IMR-90 (cell line): Measurements from ENCODE around the gene GRID1. TPM values are rescaled to one million over a fixed set of nuclear protein-coding genes. Genes with fewer than 3 reads are reported as not detected.

Experiments
- ATAC-seq: fragments of 200-7000 bp; cut with Tn5 transposase; 2 replicates; pipeline ENCODE4 v1.9.1; 2020; ENCODE audit warnings: low read depth, mild to moderate bottlenecking, moderate library complexity
- BruUV-seq: library from RNA; stranded (reverse); fragments of 400-500 nt; replicated peaks from 2 replicates; lab custom pipeline; 2021; lab: Mats Ljungman, UMichigan
- CTCF ChIA-PET: fragments of 300-600 bp; formaldehyde crosslinking; extraction: SDS; loops from one replicate; lab custom pipeline; 2021; ENCODE audit warnings: antibody characterized with exemption; lab: Yijun Ruan, JAX
- POLR2A ChIA-PET: fragments of 300-600 bp; sonication (Branson Sonifier 250); formaldehyde crosslinking; loops from one replicate; lab custom pipeline; 2022; ENCODE audit warnings: antibody characterized with exemption; ENCODE audit not compliant: unreplicated experiment; lab: Charles Lee
- DNase-seq: peaks from one replicate; pipeline ENCODE4 v3.0.0; 2013
- H2AFZ ChIP-seq: replicated peaks from 2 replicates; pipeline ENCODE3; 2013; ENCODE audit warnings: low read length, mild to moderate bottlenecking; ENCODE audit not compliant: poor library complexity
- H2AK5ac ChIP-seq: 2 replicates; pipeline ENCODE4 v1.6.1; 2013; ENCODE audit warnings: low read depth, low read length, inconsistent platforms
- H2AK9ac ChIP-seq: replicated peaks from 2 replicates; pipeline ENCODE3; 2013; ENCODE audit warnings: mild to moderate bottlenecking, low read depth, low read length, moderate library complexity; ENCODE audit not compliant: poor library complexity
- H2BK120ac ChIP-seq: 2 replicates; pipeline ENCODE4 v1.6.1; 2013; ENCODE audit warnings: low read depth, low read length, inconsistent platforms
- H2BK15ac ChIP-seq: 3 replicates; pipeline ENCODE4 v1.6.1; 2013; ENCODE audit warnings: low read depth, low read length, inconsistent platforms
- H2BK20ac ChIP-seq: 2 replicates; pipeline ENCODE4 v1.6.1; 2013; ENCODE audit warnings: low read depth, mild to moderate bottlenecking, inconsistent platforms, low read length, moderate library complexity
- H2BK5ac ChIP-seq: 2 replicates; pipeline ENCODE4 v1.6.1; 2013; ENCODE audit warnings: mild to moderate bottlenecking, low read depth, low read length, inconsistent platforms; ENCODE audit not compliant: poor library complexity, severe bottlenecking
- H3K14ac ChIP-seq: replicated peaks from 2 replicates; pipeline ENCODE4 v1.6.1; 2013; ENCODE audit warnings: low read depth, low read length, inconsistent platforms
- H3K18ac ChIP-seq: 2 replicates; pipeline ENCODE4 v1.6.1; 2013; ENCODE audit warnings: low read depth, low read length, control low read depth
- H3K23ac ChIP-seq: 2 replicates; pipeline ENCODE4 v1.6.1; 2013; ENCODE audit warnings: low read depth, low read length, inconsistent platforms
- H3K27ac ChIP-seq: 2 replicates; pipeline ENCODE4 v1.5.1; 2013; ENCODE audit warnings: mild to moderate bottlenecking, control low read depth, low read length; ENCODE audit not compliant: insufficient read depth
- H3K27me3 ChIP-seq: 2 replicates; pipeline ENCODE4 v1.6.1; 2013; ENCODE audit warnings: low read length; ENCODE audit not compliant: control insufficient read depth, insufficient read depth
- H3K36me3 ChIP-seq: 2 replicates; pipeline ENCODE4 v1.6.1; 2013; ENCODE audit warnings: low read length, mixed read lengths; ENCODE audit not compliant: control insufficient read depth, insufficient read depth
- H3K4ac ChIP-seq: 2 replicates; pipeline ENCODE4 v1.6.1; 2013; ENCODE audit warnings: low read depth, low read length, inconsistent platforms
- H3K4me1 ChIP-seq: 2 replicates; pipeline ENCODE4 v1.6.1; 2013; ENCODE audit warnings: low read length, mixed read lengths; ENCODE audit not compliant: control insufficient read depth, insufficient read depth
- H3K4me2 ChIP-seq: 2 replicates; pipeline ENCODE4 v1.6.1; 2013; ENCODE audit warnings: low read depth, mild to moderate bottlenecking, control low read depth, low read length, moderate library complexity
- H3K4me3 ChIP-seq: 2 replicates; pipeline ENCODE4 v1.5.1; 2013; ENCODE audit warnings: low read depth, mild to moderate bottlenecking, control low read depth, low read length, moderate library complexity; ENCODE audit not compliant: insufficient read depth
- H3K56ac ChIP-seq: 2 replicates; pipeline ENCODE4 v1.6.1; 2013; ENCODE audit warnings: low read length, inconsistent platforms; ENCODE audit not compliant: insufficient read depth; ENCODE audit errors: extremely low read depth
- H3K79me1 ChIP-seq, 2 experiments: 2 replicates each; pipeline ENCODE4 v1.6.1; 2013; ENCODE audit warnings: low read length in 2 of 2, inconsistent platforms in 1 of 2, low read depth in 1 of 2
- H3K9ac ChIP-seq: 2 replicates; pipeline ENCODE4 v1.6.1; 2013; ENCODE audit warnings: low read depth, low read length, control low read depth
- H3K9me1 ChIP-seq: 2 replicates; pipeline ENCODE4 v1.6.1; 2013; ENCODE audit warnings: low read length, inconsistent platforms; ENCODE audit not compliant: insufficient read depth
- H3K9me3 ChIP-seq: 2 replicates; pipeline ENCODE4 v1.6.1; 2013; ENCODE audit warnings: low read length; ENCODE audit not compliant: control insufficient read depth, insufficient read depth
- H4K20me1 ChIP-seq: 2 replicates; pipeline ENCODE4 v1.6.1; 2013; ENCODE audit warnings: low read length, inconsistent platforms; ENCODE audit not compliant: insufficient read depth
- H4K5ac ChIP-seq: 2 replicates; pipeline ENCODE4 v1.6.1; 2013; ENCODE audit warnings: mild to moderate bottlenecking, low read depth, low read length, control low read depth
- H4K8ac ChIP-seq, 2 experiments: 2 replicates each; pipeline ENCODE4 v1.6.1; 2013; ENCODE audit warnings: low read depth in 2 of 2, low read length in 2 of 2, control low read depth in 1 of 2, inconsistent platforms in 1 of 2
- H4K91ac ChIP-seq: 2 replicates; pipeline ENCODE4 v1.6.1; 2013; ENCODE audit warnings: low read depth, low read length, inconsistent platforms; ENCODE audit not compliant: insufficient read depth
- CEBPB ChIP-seq: IDR thresholded peaks from 2 replicates; pipeline ENCODE4 v1.6.1; 2012; ENCODE audit warnings: low read depth, low read length, improper control_type of control experiment
- ELK1 ChIP-seq: fragments of 150-350 bp; IDR thresholded peaks from 2 replicates; pipeline ENCODE4 v1.6.1; 2016; ENCODE audit warnings: low read depth, mild to moderate bottlenecking, low read length, moderate library complexity, borderline replicate concordance
- MXI1 ChIP-seq: IDR thresholded peaks from 2 replicates; pipeline ENCODE4 v1.6.1; 2012; ENCODE audit warnings: low read depth, mild to moderate bottlenecking, low read length, moderate library complexity, borderline replicate concordance
- NFE2L2 ChIP-seq: fragments of 150-350 bp; IDR thresholded peaks from 2 replicates; pipeline ENCODE4 v1.6.1; 2016; ENCODE audit warnings: low read depth, mild to moderate bottlenecking, low read length
- RAD21 ChIP-seq: IDR thresholded peaks from 2 replicates; pipeline ENCODE4 v1.6.1; 2012; ENCODE audit warnings: low read length, improper control_type of control experiment
- WGBS, 2 experiments: methylation state at CpG; one replicate each; pipeline versions ENCODE4 v1.1.5 to v1.1.7; 2013; ENCODE audit warnings: missing lambda C conversion rate in 2 of 2; ENCODE audit not compliant: insufficient read length in 1 of 2; ENCODE audit errors: extremely low coverage in 2 of 2; 5-methylcytosine and 5-hydroxymethylcytosine counted together
- dilution Hi-C: fragments of 300-500 bp; cut with HindIII; formaldehyde crosslinking; loops from one replicate; pipeline ENCODE4 v1.14.3; 2018; ENCODE audit warnings: low sequenced_read_pairs; ENCODE audit not compliant: unreplicated experiment
- in situ Hi-C: fragments of 300-500 bp; cut with MboI; formaldehyde crosslinking; loops from 3 replicates; pipeline ENCODE4 v1.14.3; 2019; ENCODE audit warnings: low sequenced_read_pairs, inconsistent platforms, mixed read lengths
- intact Hi-C: fragments of 100-400 bp; cut with micrococcal nuclease; formaldehyde crosslinking; loops from 2 replicates; pipeline ENCODE4 v1.10.0; 2022
- polyA plus RNA-seq, 3 experiments: library from polyadenylated mRNA; depleted of rRNA; stranded (reverse); fragments of >200 nt; gene quantifications; 2 replicates each; pipeline ENCODE4 v1.2.3, GENCODE V29; 2012; ENCODE audit warnings: low replicate concordance in 1 of 3
- total RNA-seq: library from RNA; depleted of rRNA; stranded (reverse); fragments of >200 nt; gene quantifications from 2 replicates; pipeline ENCODE4 v1.2.3, GENCODE V29; 2012

The GRID1 gene
- total and polyA plus RNA-seq, 2 of the 4 experiments (the other 2 are of a cell fraction) = not detected

- no peak overlapping the region for H2BK20ac ChIP-seq
- BruUV-seq = no TSS peak
- no peaks in the 10 kb centered on the region; the same call in 1 of the 2 replicates for H4K20me1 ChIP-seq
- H2BK120ac ChIP-seq = no peak overlapping the region
- no peak for ATAC-seq
- H3K4me1 ChIP-seq = no peaks in the 10 kb centered on the region; the same call in 1 of the 2 replicates
- no peak overlapping the region for H3K4me2 ChIP-seq
- H3K27me3 ChIP-seq = peaks cover 46% of the 10 kb centered on the region
- no peak overlapping the region for H2BK15ac ChIP-seq
- H3K14ac ChIP-seq = no peak overlapping the region
- H2BK5ac ChIP-seq = no peak overlapping the region
- H3K56ac ChIP-seq = no peak overlapping the region
- H2AK9ac ChIP-seq = no peak overlapping the region
- 38% methylated on average over 7 of the region's 7 CpGs; no CpG with 5 or more reads in 1 of the 2 experiments for WGBS, 2 experiments
- H2AFZ ChIP-seq = no peak overlapping the region
- intact Hi-C loops (no loop called here), in situ Hi-C loops (no loop called here), dilution Hi-C loops (no loop called here)
- no peak overlapping the region for H3K4ac ChIP-seq
- no peak overlapping the region for H3K9ac ChIP-seq
- CTCF ChIA-PET = interaction anchor here (1.1 kb wide), 1 partner anchor 16 kb away, joined by 4 read pairs; no protein-coding TSS in a partner anchor
- H3K4me3 ChIP-seq = no peak overlapping the region
- POLR2A ChIA-PET = no interaction called here
- no peaks in the 10 kb centered on the region for H3K36me3 ChIP-seq
- no peaks in the 10 kb centered on the region for H3K9me1 ChIP-seq
- no peaks in the 10 kb centered on the region for H3K79me1 ChIP-seq
- no peak overlapping the region for H4K8ac ChIP-seq
- H4K91ac ChIP-seq = no peak overlapping the region
- H4K5ac ChIP-seq = no peak overlapping the region
- no peak overlapping the region for H3K27ac ChIP-seq
- DNase-seq = no peak
- TF ChIP-seq ELK1 (no peak), RAD21 (no peak), MXI1 (no peak), NFE2L2 (no peak), CEBPB (no peak)
- no peak overlapping the region for H2AK5ac ChIP-seq
- no peak overlapping the region for H3K23ac ChIP-seq
- no peaks in the 10 kb centered on the region; the same call in 1 of the 2 replicates for H3K9me3 ChIP-seq
- no peak overlapping the region for H3K18ac ChIP-seq
Measured at GRCh38 chr10:86387178-86387794, 20.7 kb upstream of the GRID1 start.
